PFSK-1 (cell line): Measurements from ENCODE around the gene IL20RA.

Source experiments
- POLR2AphosphoS5 ChIP-seq: IDR thresholded peaks from 2 replicates; pipeline ENCODE4 v1.6.1; 2012; ENCODE audit warnings: low read depth, mild to moderate bottlenecking, control low read depth, low read length, moderate library complexity
- TAF1 ChIP-seq: IDR thresholded peaks from 2 replicates; pipeline ENCODE4 v1.6.1; 2012; ENCODE audit warnings: low read length, control low read depth, borderline replicate concordance; ENCODE audit not compliant: insufficient read depth

GRCh38 chr6:137080711-137081110 lies 35.9 kb upstream of the IL20RA start:
- TF ChIP-seq POLR2AphosphoS5 = no peak
- TF ChIP-seq TAF1 = no peak
